NOMO-1 treated with DMSO at 0.1 percent for 48 hours (cell line): ENCODE results near the gene DLEC1.

Experiments used
- DNase-seq: peaks from one replicate; lab custom pipeline; 2025; ENCODE audit not compliant: unreplicated experiment; lab: John Stamatoyannopoulos, UW

Gene DLEC1

GRCh38 chr3:38039101-38039898 lies at the start of gene DLEC1:
Gene DLEC1, plus strand, starts transcription at chr3:38039208. Its CDS starts 18 bp downstream, at chr3:38039226.
- peak; percentile 75 for DNase-seq

GRCh38 chr3:37989821-37990480 lies 49.1 kb upstream of the DLEC1 start:
- DNase-seq = no peak

- no peak for DNase-seq
Measured at GRCh38 chr3:37990527-37990926, 48.5 kb upstream of the DLEC1 start, which contains the start of gene VILL. Gene VILL, plus strand, starts transcription at chr3:37990786. Its CDS starts 2,887 bp downstream, at chr3:37993673.

GRCh38 chr3:37991109-37991508 lies 47.9 kb upstream of the DLEC1 start:
- DNase-seq = no peak

- no peak for DNase-seq
Measured at GRCh38 chr3:37991823-37992222, 47.2 kb upstream of the DLEC1 start.

- no peak for DNase-seq
Measured at GRCh38 chr3:37992271-37993066, 46.5 kb upstream of the DLEC1 start.

GRCh38 chr3:37993067-37993455 lies 45.9 kb upstream of the DLEC1 start:
- DNase-seq = no peak

- DNase-seq = no peak
Measured at GRCh38 chr3:37993460-37993819, 45.6 kb upstream of the DLEC1 start.

GRCh38 chr3:37993820-37994638 lies 45.0 kb upstream of the DLEC1 start:
- DNase-seq = peak; percentile 61

- DNase-seq = no peak
Measured at GRCh38 chr3:37994639-37994972, 44.4 kb upstream of the DLEC1 start.

GRCh38 chr3:37995652-37996641 lies 43.1 kb upstream of the DLEC1 start:
- no peak for DNase-seq

GRCh38 chr3:37996785-37997301 lies 42.2 kb upstream of the DLEC1 start:
- DNase-seq = peak; percentile 67

- DNase-seq = no peak
Measured at GRCh38 chr3:37997342-37997741, 41.7 kb upstream of the DLEC1 start.

GRCh38 chr3:37997791-37998370 lies 41.1 kb upstream of the DLEC1 start:
- no peak for DNase-seq

- no peak for DNase-seq
Measured at GRCh38 chr3:37999836-38000235, 39.2 kb upstream of the DLEC1 start.

- no peak for DNase-seq
Measured at GRCh38 chr3:38000242-38000916, 38.6 kb upstream of the DLEC1 start.

- no peak for DNase-seq
Measured at GRCh38 chr3:38000965-38001455, 38.0 kb upstream of the DLEC1 start.

- DNase-seq = no peak
Measured at GRCh38 chr3:38001456-38002081, 37.4 kb upstream of the DLEC1 start.
